MM.1S (cell line): ENCODE results near the gene KCNJ6.

Experiments used
- CTCF ChIP-seq: fragments of 300-600 bp; sonication (generic); IDR thresholded peaks from 2 replicates; pipeline ENCODE4 v1.5.1; 2016; ENCODE audit warnings: antibody characterized with exemption, low read length, mixed read lengths
- EZH2 ChIP-seq: fragments of 300-600 bp; sonication (generic); optimal IDR thresholded peaks from 2 replicates; pipeline ENCODE3; 2017; ENCODE audit warnings: low read depth, mild to moderate bottlenecking, antibody characterized with exemption, low read length, mixed read lengths
- EZH2phosphoT487 ChIP-seq: fragments of 300-600 bp; sonication (generic); IDR thresholded peaks from 2 replicates; pipeline ENCODE4 v1.6.1; 2018; ENCODE audit warnings: antibody characterized with exemption, low read length

GRCh38 chr21:37601027-37601426, 315.2 kb downstream of the KCNJ6 start:
- no peak for TF ChIP-seq CTCF
- TF ChIP-seq EZH2: no peak
- no peak for TF ChIP-seq EZH2phosphoT487
